ENCODE data around the gene SORCS2.

Gene SORCS2

DNA sequence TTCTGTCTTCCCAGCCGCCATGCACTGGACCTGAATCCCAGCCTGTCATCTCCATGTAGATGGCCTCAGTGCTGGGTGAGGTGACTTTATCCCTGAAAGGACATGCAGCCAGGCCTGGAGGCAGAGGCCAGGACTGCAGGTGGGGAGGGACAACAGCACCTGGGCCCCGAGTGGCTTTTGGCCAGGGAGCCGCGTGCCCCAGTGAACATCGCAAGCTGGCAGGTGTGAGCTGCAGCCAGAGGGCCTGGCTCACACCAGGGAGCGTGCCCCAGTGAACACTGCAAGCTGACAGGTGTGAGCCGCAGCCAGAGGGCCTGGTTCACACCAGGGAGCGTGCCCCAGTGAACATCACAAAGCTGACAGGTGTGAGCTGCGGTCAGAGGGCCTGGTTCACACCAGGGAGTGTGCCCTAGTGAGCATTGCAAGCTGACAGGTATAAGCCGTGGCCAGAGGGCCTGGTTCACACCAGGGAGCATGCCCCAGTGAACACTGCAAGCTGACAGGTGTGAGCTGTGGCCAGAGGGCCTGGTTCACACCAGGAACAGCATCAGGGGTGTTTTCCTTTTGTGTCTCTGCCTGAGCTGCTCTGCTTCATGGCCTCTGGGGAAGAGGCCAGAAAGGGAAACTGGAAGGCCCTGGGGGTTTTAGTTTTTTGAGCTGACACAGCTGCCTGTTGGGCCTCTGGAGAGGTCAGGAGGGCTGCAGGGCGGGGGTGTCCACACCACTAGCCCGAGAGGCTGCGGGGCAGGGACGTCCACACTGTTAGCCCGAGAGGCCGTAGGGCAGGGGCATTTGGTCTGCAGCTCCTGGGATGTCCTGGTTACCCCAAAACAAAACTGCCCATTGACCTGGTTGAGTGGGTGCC is 265.1 kb downstream of the SORCS2 start:
- Mint-ChIP-seq H3K4me1 (ENCODE audit: low read depth) (no peaks in the 10 kb centered on the region), H3K27ac (no peak overlapping the region), H3K36me3 (ENCODE audit: low read depth) (no peaks in the 10 kb centered on the region), H3K4me3 (no peak overlapping the region), H3K9me3 (no peaks in the 10 kb centered on the region), H3K27me3 (peaks cover 3% of the 10 kb centered on the region)
- intact Hi-C loops (cut with micrococcal nuclease): no loop called here

- Mint-ChIP-seq H3K9me3 (no peaks in the 10 kb centered on the region), H3K4me1 (ENCODE audit: low read depth) (no peaks in the 10 kb centered on the region), H3K36me3 (ENCODE audit: low read depth) (no peaks in the 10 kb centered on the region), H3K27ac (no peak overlapping the region), H3K27me3 (peaks cover 3% of the 10 kb centered on the region), H3K4me3 (no peak overlapping the region)
- intact Hi-C loops (cut with micrococcal nuclease): no loop called here
These were observed 265.7 kb downstream of the SORCS2 start for GRCh38 chr4:7458066-7458425.

GRCh38 chr4:7458477-7458876 is 266.1 kb downstream of the SORCS2 start:
- H3K4me3 Mint-ChIP-seq: no peak overlapping the region
- intact Hi-C loops (cut with micrococcal nuclease): no loop called here
- peaks cover 3% of the 10 kb centered on the region for H3K27me3 Mint-ChIP-seq
- H3K9me3 Mint-ChIP-seq: no peaks in the 10 kb centered on the region
- H3K27ac Mint-ChIP-seq: no peak overlapping the region
- H3K36me3 Mint-ChIP-seq (ENCODE audit: low read depth): no peaks in the 10 kb centered on the region
- no peaks in the 10 kb centered on the region for H3K4me1 Mint-ChIP-seq (ENCODE audit: low read depth)

GRCh38 chr4:7459471-7459870 is 267.1 kb downstream of the SORCS2 start:
- Mint-ChIP-seq H3K27me3 (peaks cover 3% of the 10 kb centered on the region), H3K4me1 (ENCODE audit: low read depth) (no peaks in the 10 kb centered on the region), H3K4me3 (no peak overlapping the region), H3K9me3 (no peaks in the 10 kb centered on the region), H3K36me3 (ENCODE audit: low read depth) (no peaks in the 10 kb centered on the region), H3K27ac (no peak overlapping the region)
- intact Hi-C loops (cut with micrococcal nuclease): no loop called here

DNA sequence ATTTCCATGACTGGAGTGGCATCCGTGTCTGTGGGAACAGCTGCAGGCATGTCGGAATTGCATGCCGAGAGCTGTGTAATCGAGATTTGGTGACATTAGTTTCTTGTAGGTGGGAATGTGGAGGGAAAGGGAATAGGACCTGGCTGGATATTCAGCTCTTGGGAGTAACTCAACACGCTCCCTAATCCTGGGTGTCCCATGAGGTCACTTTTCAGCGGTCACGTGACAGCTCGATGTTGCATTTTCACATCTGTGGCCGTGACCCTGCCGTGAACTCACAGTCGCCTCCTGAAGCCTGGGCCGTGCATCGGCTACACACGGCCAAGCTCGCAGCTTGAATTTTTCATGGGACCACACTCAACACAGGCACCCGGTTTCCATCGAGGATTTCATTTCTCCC is 268.2 kb downstream of the SORCS2 start:
- Mint-ChIP-seq H3K4me3 (no peak overlapping the region), H3K4me1 (ENCODE audit: low read depth) (no peaks in the 10 kb centered on the region), H3K36me3 (ENCODE audit: low read depth) (no peaks in the 10 kb centered on the region), H3K27me3 (peaks cover 3% of the 10 kb centered on the region), H3K27ac (no peak overlapping the region), H3K9me3 (no peaks in the 10 kb centered on the region)
- intact Hi-C loops (cut with micrococcal nuclease): no loop called here

- no peaks in the 10 kb centered on the region for H3K36me3 Mint-ChIP-seq (ENCODE audit: low read depth)
- no peaks in the 10 kb centered on the region for H3K4me1 Mint-ChIP-seq (ENCODE audit: low read depth)
- H3K27ac Mint-ChIP-seq: no peak overlapping the region
- H3K27me3 Mint-ChIP-seq: peaks cover 3% of the 10 kb centered on the region
- no peak overlapping the region for H3K4me3 Mint-ChIP-seq
- no peaks in the 10 kb centered on the region for H3K9me3 Mint-ChIP-seq
- intact Hi-C loops (cut with micrococcal nuclease): no loop called here
These were observed 268.9 kb downstream of the SORCS2 start for GRCh38 chr4:7461230-7461629.

DNA sequence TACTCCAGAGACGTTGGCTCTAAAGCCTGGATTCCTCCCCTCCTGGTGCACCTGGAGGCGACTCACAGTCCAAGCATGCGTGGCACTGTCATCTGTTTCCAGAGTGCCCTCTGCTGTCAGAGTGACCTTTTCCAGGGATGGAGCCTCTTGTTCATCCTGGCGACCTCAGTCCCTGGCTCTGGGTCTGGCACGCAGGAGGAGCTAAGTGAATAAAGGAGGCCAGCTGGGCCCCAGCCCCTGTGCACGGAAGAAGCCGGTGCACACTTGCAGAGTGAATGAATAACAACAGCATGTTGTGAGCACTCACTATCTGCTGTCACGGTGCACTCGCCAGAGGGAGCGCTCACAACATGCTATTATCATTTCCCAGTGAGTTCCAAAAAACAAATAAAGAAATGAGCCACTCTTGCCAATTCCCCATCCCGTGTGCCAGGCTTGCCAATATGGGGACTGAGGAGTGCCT is 270.2 kb downstream of the SORCS2 start:
- no peak overlapping the region for H3K4me3 Mint-ChIP-seq
- H3K27me3 Mint-ChIP-seq: peaks cover 3% of the 10 kb centered on the region
- H3K9me3 Mint-ChIP-seq: no peaks in the 10 kb centered on the region
- intact Hi-C loops (cut with micrococcal nuclease): no loop called here
- H3K27ac Mint-ChIP-seq: no peak overlapping the region
- no peaks in the 10 kb centered on the region for H3K4me1 Mint-ChIP-seq (ENCODE audit: low read depth)
- H3K36me3 Mint-ChIP-seq (ENCODE audit: low read depth): no peaks in the 10 kb centered on the region

DNA sequence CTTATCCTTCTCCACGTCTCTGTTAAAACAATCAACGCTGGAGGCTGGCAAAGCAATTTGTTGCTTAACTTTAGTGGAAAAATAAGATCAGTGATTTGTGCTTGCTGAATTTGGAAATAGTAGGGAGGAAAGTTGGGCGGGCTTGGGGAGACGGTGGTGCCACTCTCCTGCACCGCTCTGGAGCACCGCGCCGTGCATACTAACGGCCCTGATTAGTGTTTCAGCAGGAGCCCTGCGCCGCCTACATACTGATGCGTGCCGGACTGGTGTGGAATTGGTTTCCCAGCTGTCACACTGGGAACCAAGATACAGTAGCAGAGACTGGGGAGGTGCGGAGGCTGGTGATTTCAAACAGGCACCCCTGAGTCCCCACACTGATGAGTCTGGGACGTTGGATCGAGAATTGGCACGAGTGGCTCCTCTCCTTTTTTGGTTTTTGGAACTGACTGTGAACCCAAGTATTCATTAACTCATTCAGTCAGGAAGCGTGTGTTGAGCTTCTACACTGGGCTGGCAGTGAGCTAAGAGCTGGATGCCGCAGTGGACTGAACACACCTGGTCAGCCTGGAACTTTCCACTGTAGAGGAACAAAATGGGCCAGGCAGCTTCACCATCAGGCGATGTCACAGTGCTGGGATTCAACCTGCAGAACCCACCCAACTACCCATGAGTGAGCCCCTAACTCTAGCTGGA is 271.4 kb downstream of the SORCS2 start:
- Mint-ChIP-seq H3K27me3 (peaks cover 3% of the 10 kb centered on the region), H3K4me1 (ENCODE audit: low read depth) (no peaks in the 10 kb centered on the region), H3K27ac (no peak overlapping the region), H3K9me3 (no peaks in the 10 kb centered on the region), H3K4me3 (no peak overlapping the region), H3K36me3 (ENCODE audit: low read depth) (no peaks in the 10 kb centered on the region)
- intact Hi-C loops (cut with micrococcal nuclease): no loop called here

- H3K27me3 Mint-ChIP-seq: peaks cover 3% of the 10 kb centered on the region
- no peaks in the 10 kb centered on the region for H3K4me1 Mint-ChIP-seq (ENCODE audit: low read depth)
- H3K36me3 Mint-ChIP-seq (ENCODE audit: low read depth): no peaks in the 10 kb centered on the region
- H3K27ac Mint-ChIP-seq: no peak overlapping the region
- H3K9me3 Mint-ChIP-seq: no peaks in the 10 kb centered on the region
- intact Hi-C loops (cut with micrococcal nuclease): no loop called here
- H3K4me3 Mint-ChIP-seq: no peak overlapping the region
These were observed 271.9 kb downstream of the SORCS2 start for GRCh38 chr4:7464259-7464655.

GRCh38 chr4:7465017-7465416 is 272.7 kb downstream of the SORCS2 start:
- H3K4me1 Mint-ChIP-seq (ENCODE audit: low read depth): no peaks in the 10 kb centered on the region
- H3K36me3 Mint-ChIP-seq (ENCODE audit: low read depth): no peaks in the 10 kb centered on the region
- H3K27me3 Mint-ChIP-seq: peaks cover 3% of the 10 kb centered on the region
- H3K4me3 Mint-ChIP-seq: no peak overlapping the region
- H3K27ac Mint-ChIP-seq: no peak overlapping the region
- H3K9me3 Mint-ChIP-seq: no peaks in the 10 kb centered on the region
- intact Hi-C loops (cut with micrococcal nuclease): no loop called here

DNA sequence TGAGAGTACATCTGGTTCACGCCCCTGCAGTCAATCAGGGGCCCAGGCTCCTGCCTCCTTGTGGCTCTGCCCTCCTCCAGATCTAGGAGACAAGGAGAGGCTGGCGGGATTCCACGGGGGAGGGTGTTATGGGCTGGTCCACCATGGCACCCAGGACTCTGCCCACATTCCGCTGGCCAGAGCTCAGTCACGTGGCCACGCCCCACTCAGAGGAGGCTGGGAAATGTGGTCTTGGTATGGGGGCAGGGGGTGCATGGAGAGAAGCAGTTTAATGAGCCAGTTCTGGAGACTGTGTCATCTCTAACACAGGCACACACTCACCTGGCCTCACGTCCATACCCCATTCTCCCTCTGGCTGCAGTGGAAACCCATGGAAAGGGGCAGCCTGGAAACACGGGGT is 273.9 kb downstream of the SORCS2 start:
- no peaks in the 10 kb centered on the region for H3K36me3 Mint-ChIP-seq (ENCODE audit: low read depth)
- no peak overlapping the region for H3K27ac Mint-ChIP-seq
- no peaks in the 10 kb centered on the region for H3K4me1 Mint-ChIP-seq (ENCODE audit: low read depth)
- peaks cover 1% of the 10 kb centered on the region for H3K27me3 Mint-ChIP-seq
- no peaks in the 10 kb centered on the region for H3K9me3 Mint-ChIP-seq
- H3K4me3 Mint-ChIP-seq: no peak overlapping the region
- intact Hi-C loops (cut with micrococcal nuclease): no loop called here

GRCh38 chr4:7466904-7467303 is 274.6 kb downstream of the SORCS2 start:
- Mint-ChIP-seq H3K27ac (no peak overlapping the region), H3K27me3 (peaks cover under 1% of the 10 kb centered on the region), H3K4me3 (no peak overlapping the region), H3K36me3 (ENCODE audit: low read depth) (no peaks in the 10 kb centered on the region), H3K9me3 (no peaks in the 10 kb centered on the region), H3K4me1 (ENCODE audit: low read depth) (no peaks in the 10 kb centered on the region)
- intact Hi-C loops (cut with micrococcal nuclease): no loop called here

DNA sequence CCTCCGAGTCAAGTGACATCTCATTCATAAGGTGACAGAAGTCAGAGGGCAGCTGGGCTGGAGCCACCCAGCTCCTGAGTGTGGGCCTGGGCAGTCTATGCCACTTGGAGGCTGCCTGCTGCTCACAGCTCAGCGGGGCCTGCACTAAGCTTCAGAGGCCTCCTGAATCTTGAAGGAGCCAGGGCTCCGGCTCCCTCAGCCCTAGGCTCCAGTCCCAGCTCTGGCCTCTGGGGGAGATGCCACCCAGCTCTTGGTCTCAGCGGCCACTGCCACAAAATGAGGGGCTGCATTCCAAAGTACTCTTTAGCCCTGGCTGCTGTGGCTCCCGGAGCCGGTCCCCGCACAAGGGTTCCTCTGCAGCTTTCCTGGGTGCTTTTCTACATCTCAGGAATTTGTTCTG is 275.1 kb downstream of the SORCS2 start:
- intact Hi-C loops (cut with micrococcal nuclease): no loop called here
- no peak overlapping the region for H3K27ac Mint-ChIP-seq
- peaks cover 7% of the 10 kb centered on the region for H3K27me3 Mint-ChIP-seq
- no peaks in the 10 kb centered on the region for H3K36me3 Mint-ChIP-seq (ENCODE audit: low read depth)
- no peaks in the 10 kb centered on the region for H3K4me1 Mint-ChIP-seq (ENCODE audit: low read depth)
- H3K9me3 Mint-ChIP-seq: no peaks in the 10 kb centered on the region
- no peak overlapping the region for H3K4me3 Mint-ChIP-seq

GRCh38 chr4:7469023-7469422 is 276.7 kb downstream of the SORCS2 start:
- peaks cover 10% of the 10 kb centered on the region for H3K27me3 Mint-ChIP-seq
- no peak overlapping the region for H3K27ac Mint-ChIP-seq
- intact Hi-C loops (cut with micrococcal nuclease): no loop called here
- H3K4me1 Mint-ChIP-seq (ENCODE audit: low read depth): no peaks in the 10 kb centered on the region
- no peaks in the 10 kb centered on the region for H3K9me3 Mint-ChIP-seq
- H3K36me3 Mint-ChIP-seq (ENCODE audit: low read depth): no peaks in the 10 kb centered on the region
- no peak overlapping the region for H3K4me3 Mint-ChIP-seq

Data from dendritic cell treated with granulocyte-macrophage colony-stimulating factor and Interleukin-4, amounts not matched to agents 40 ng/mL and 50 ng/mL, for 4 days (primary cell).